HEK293 (cell line): ENCODE results near the gene TRAF7.
"Not testable (repeated sequence)": the region's sequence is repeated elsewhere in the genome, so short reads cannot be mapped to it uniquely, and the experiment has no call there.

ENCODE experiments used
- CTCF ChIA-PET: fragments of 350-600 bp; formaldehyde crosslinking; extraction: SDS; loops from one replicate; lab custom pipeline; 2021; ENCODE audit warnings: antibody characterized with exemption; lab: Yijun Ruan, JAX
- POLR2A ChIA-PET: fragments of 300-600 bp; formaldehyde crosslinking; extraction: SDS; loops from one replicate; lab custom pipeline; 2020; ENCODE audit warnings: antibody characterized with exemption, inconsistent platforms; lab: Yijun Ruan, JAX
- H3K27ac ChIP-seq: fragments of 200-500 bp; sonication (Bioruptor generic); 2 replicates; pipeline ENCODE4 v1.5.1; 2014; ENCODE audit warnings: low read depth, low read length, control low read depth, inconsistent platforms; ENCODE audit errors: extremely low read depth
- H3K36me3 ChIP-seq, 2 experiments: fragments of 200-500 bp in 1 of 2; sonication (Bioruptor generic) in 1 of 2; 1 replicate in 1 of 2; 2 replicates in 1 of 2; pipeline ENCODE4 v1.5.1; 2014 to 2017; ENCODE audit warnings: inconsistent platforms in 2 of 2, low read length in 2 of 2; ENCODE audit not compliant: control insufficient read depth in 2 of 2, insufficient read depth in 1 of 2
- H3K4me1 ChIP-seq: fragments of 200-500 bp; sonication (Bioruptor generic); 2 replicates; pipeline ENCODE4 v1.5.1; 2014; ENCODE audit warnings: mild to moderate bottlenecking, low read length, inconsistent platforms; ENCODE audit not compliant: control insufficient read depth, insufficient read depth
- H3K4me3 ChIP-seq: 2 replicates; pipeline ENCODE4 v1.5.1; 2011; ENCODE audit warnings: low read depth, mild to moderate bottlenecking, control low read depth, low read length, moderate library complexity
- H3K9me3 ChIP-seq: fragments of 200-500 bp; sonication (Bioruptor generic); 2 replicates; pipeline ENCODE4 v1.5.1; 2014; ENCODE audit warnings: low read depth, low read length, inconsistent platforms; ENCODE audit not compliant: control insufficient read depth, insufficient read depth
- EGR2 ChIP-seq: fragments of 450-650 bp; formaldehyde crosslinking; IDR thresholded peaks from 2 replicates; pipeline ENCODE4 v1.5.1; 2016; ENCODE audit warnings: low read depth, missing biosample characterization, missing genetic modification characterization
- HIC1 ChIP-seq: fragments of 450-650 bp; formaldehyde crosslinking; IDR thresholded peaks from 2 replicates; pipeline ENCODE4 v1.5.1; 2016; ENCODE audit warnings: missing biosample characterization, missing genetic modification characterization
- KLF1 ChIP-seq: fragments of 450-650 bp; formaldehyde crosslinking; IDR thresholded peaks from 2 replicates; pipeline ENCODE4 v1.5.1; 2016; ENCODE audit warnings: missing biosample characterization, missing genetic modification characterization
- KLF10 ChIP-seq: fragments of 450-650 bp; IDR thresholded peaks from 2 replicates; pipeline ENCODE4 v1.5.1; 2018; ENCODE audit warnings: missing biosample characterization, mild to moderate bottlenecking, missing genetic modification characterization
- KLF17 ChIP-seq: fragments of 450-650 bp; formaldehyde crosslinking; IDR thresholded peaks from 2 replicates; pipeline ENCODE4 v1.5.1; 2016; ENCODE audit warnings: missing biosample characterization, missing genetic modification characterization
- KLF8 ChIP-seq: fragments of 450-650 bp; formaldehyde crosslinking; IDR thresholded peaks from 2 replicates; pipeline ENCODE4 v1.5.1; 2016; ENCODE audit warnings: missing biosample characterization, missing genetic modification characterization
- KLF9 ChIP-seq: fragments of 450-650 bp; formaldehyde crosslinking; IDR thresholded peaks from 2 replicates; pipeline ENCODE4 v1.5.1; 2016; ENCODE audit warnings: missing biosample characterization, missing genetic modification characterization, low read depth
- PATZ1 ChIP-seq: fragments of 450-650 bp; formaldehyde crosslinking; IDR thresholded peaks from 2 replicates; pipeline ENCODE4 v1.5.1; 2016; ENCODE audit warnings: missing biosample characterization, missing genetic modification characterization
- SP2 ChIP-seq: fragments of 450-650 bp; formaldehyde crosslinking; IDR thresholded peaks from 2 replicates; pipeline ENCODE4 v1.5.1; 2016; ENCODE audit warnings: missing biosample characterization, missing genetic modification characterization
- SP3 ChIP-seq: fragments of 450-650 bp; formaldehyde crosslinking; IDR thresholded peaks from 2 replicates; pipeline ENCODE4 v1.5.1; 2016; ENCODE audit warnings: missing biosample characterization, missing genetic modification characterization
- SP7 ChIP-seq: fragments of 450-650 bp; formaldehyde crosslinking; IDR thresholded peaks from 2 replicates; pipeline ENCODE4 v1.5.1; 2016; ENCODE audit warnings: missing biosample characterization, missing genetic modification characterization
- ZBTB17 ChIP-seq: fragments of 450-650 bp; formaldehyde crosslinking; IDR thresholded peaks from 2 replicates; pipeline ENCODE4 v1.5.1; 2016; ENCODE audit warnings: missing biosample characterization, missing genetic modification characterization
- ZBTB26 ChIP-seq: fragments of 450-650 bp; formaldehyde crosslinking; optimal IDR thresholded peaks from 2 replicates; pipeline ENCODE3; 2016; ENCODE audit warnings: missing biosample characterization, mild to moderate bottlenecking, missing genetic modification characterization
- ZBTB8A ChIP-seq: fragments of 450-650 bp; formaldehyde crosslinking; IDR thresholded peaks from 2 replicates; pipeline ENCODE4 v1.5.1; 2016; ENCODE audit warnings: missing biosample characterization, missing genetic modification characterization
- ZFHX2 ChIP-seq: fragments of 450-650 bp; formaldehyde crosslinking; conservative IDR thresholded peaks from 2 replicates; pipeline ENCODE4 v1.5.1; 2016; ENCODE audit warnings: missing biosample characterization, missing genetic modification characterization
- ZIC2 ChIP-seq: fragments of 450-650 bp; formaldehyde crosslinking; IDR thresholded peaks from 2 replicates; pipeline ENCODE4 v1.5.1; 2016; ENCODE audit warnings: missing biosample characterization, missing genetic modification characterization
- ZNF366 ChIP-seq: fragments of 450-650 bp; formaldehyde crosslinking; conservative IDR thresholded peaks from 2 replicates; pipeline ENCODE4 v1.5.1; 2016; ENCODE audit warnings: missing biosample characterization, missing genetic modification characterization
- ZNF398 ChIP-seq: fragments of 450-650 bp; formaldehyde crosslinking; IDR thresholded peaks from 2 replicates; pipeline ENCODE4 v1.5.1; 2017; ENCODE audit warnings: missing biosample characterization, missing genetic modification characterization

The TRAF7 gene

GRCh38 chr16:2135071-2135470, 20.5 kb upstream of the TRAF7 start:
- H3K36me3 ChIP-seq, H3K9me3 ChIP-seq, POLR2A ChIA-PET, CTCF ChIA-PET, H3K4me1 ChIP-seq, H3K27ac ChIP-seq: not testable (repeated sequence)
- TF ChIP-seq ZIC2 (tag by site-specific recombination) = peak; percentile 34; the same call in 1 of the 2 replicates
- TF ChIP-seq ZBTB26 (tag by site-specific recombination) = peak; percentile 64
- TF ChIP-seq ZFHX2 (tag by site-specific recombination) = peak; percentile 29; the same call in 1 of the 2 replicates
- 0 out of 2 replicates have a peak, but pooled peaks have one; percentile 15 for TF ChIP-seq SP2 (tag by site-specific recombination)
- peak; percentile 19; the same call in 1 of the 2 replicates for TF ChIP-seq KLF9 (tag by site-specific recombination)
- 0 out of 2 replicates have a peak, but pooled peaks have one; percentile 26 for TF ChIP-seq EGR2 (tag by site-specific recombination)
- peak overlapping the region; percentile 41 for H3K4me3 ChIP-seq

- ChIA-PET CTCF (interaction anchor here (0.7 kb wide), 1 partner anchor 15 kb away, joined by 4 read pairs; no protein-coding TSS in a partner anchor), POLR2A (interaction anchor here (0.5 to 0.8 kb wide), 3 partner anchors 15 to 171 kb away, joined by 3 to 18 read pairs (median 7); partner anchors contain the start of genes RPS2 and TRAF7)
- H3K9me3 ChIP-seq, H3K4me1 ChIP-seq, H3K36me3 ChIP-seq: not testable (repeated sequence)
- Histone ChIP-seq H3K27ac (peak within 1 kb of the TSS; percentile 62; the same call in 1 of the 2 replicates), H3K4me3 (peak within 1 kb of the TSS; percentile 41)
- TF ChIP-seq KLF9 (tag by site-specific recombination) (peak; percentile 71; the same call in 1 of the 2 replicates), SP2 (tag by site-specific recombination) (peak; percentile 90), EGR2 (tag by site-specific recombination) (peak; percentile 79), SP3 (peak; percentile 95), KLF1 (tag by site-specific recombination) (peak; percentile 91), ZNF398 (peak; percentile 59; the same call in 1 of the 2 replicates), ZBTB26 (tag by site-specific recombination) (peak; percentile 78), KLF10 (0 out of 2 replicates have a peak, but pooled peaks have one; percentile 25), ZFHX2 (tag by site-specific recombination) (peak; percentile 81), KLF8 (tag by site-specific recombination) (peak; percentile 51; the same call in 1 of the 2 replicates), KLF17 (tag by site-specific recombination) (peak; percentile 63), ZBTB17 (peak; percentile 59), HIC1 (tag by site-specific recombination) (peak; percentile 94), SP7 (peak; percentile 46; the same call in 1 of the 2 replicates), ZNF366 (tag by site-specific recombination) (peak; percentile 73), PATZ1 (tag by site-specific recombination) (0 out of 2 replicates have a peak, but pooled peaks have one; percentile 29), ZBTB8A (tag by site-specific recombination) (peak; percentile 81)
These were observed 19.7 kb upstream of the TRAF7 start, which contains the start of gene PKD1 for GRCh38 chr16:2135770-2136490. PKD1 (minus strand) TSS chr16:2135898; CDS start chr16:2135689, 209 bp downstream.
